ENCODE measurements around the gene CLDN14.

DNA sequence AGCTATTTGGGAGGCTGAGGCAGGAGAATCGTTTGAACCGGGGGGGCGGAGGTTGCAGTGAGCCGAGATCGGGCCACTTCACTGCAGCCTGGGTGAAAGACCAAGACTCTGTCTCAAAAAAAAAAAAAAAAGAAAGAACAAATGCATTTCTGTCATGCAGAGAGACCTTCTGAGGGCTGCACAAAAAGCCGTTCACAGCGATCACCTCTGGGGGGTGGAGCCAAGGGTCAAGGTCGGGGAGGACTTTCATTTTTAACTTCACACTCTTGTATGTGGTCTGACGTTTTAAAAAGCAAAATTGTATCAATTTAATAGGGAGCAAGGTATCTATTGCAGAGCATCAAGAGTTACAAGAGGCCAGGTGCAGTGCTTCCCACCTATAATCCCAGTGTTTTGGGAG lies 26.6 kb upstream of the CLDN14 start:
- TF ChIP-seq, protein P1, sequence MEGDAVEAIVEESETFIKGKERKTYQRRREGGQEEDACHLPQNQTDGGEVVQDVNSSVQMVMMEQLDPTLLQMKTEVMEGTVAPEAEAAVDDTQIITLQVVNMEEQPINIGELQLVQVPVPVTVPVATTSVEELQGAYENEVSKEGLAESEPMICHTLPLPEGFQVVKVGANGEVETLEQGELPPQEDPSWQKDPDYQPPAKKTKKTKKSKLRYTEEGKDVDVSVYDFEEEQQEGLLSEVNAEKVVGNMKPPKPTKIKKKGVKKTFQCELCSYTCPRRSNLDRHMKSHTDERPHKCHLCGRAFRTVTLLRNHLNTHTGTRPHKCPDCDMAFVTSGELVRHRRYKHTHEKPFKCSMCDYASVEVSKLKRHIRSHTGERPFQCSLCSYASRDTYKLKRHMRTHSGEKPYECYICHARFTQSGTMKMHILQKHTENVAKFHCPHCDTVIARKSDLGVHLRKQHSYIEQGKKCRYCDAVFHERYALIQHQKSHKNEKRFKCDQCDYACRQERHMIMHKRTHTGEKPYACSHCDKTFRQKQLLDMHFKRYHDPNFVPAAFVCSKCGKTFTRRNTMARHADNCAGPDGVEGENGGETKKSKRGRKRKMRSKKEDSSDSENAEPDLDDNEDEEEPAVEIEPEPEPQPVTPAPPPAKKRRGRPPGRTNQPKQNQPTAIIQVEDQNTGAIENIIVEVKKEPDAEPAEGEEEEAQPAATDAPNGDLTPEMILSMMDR (IDR thresholded peaks at IDR 0.05), result no peak
- no peak for TF ChIP-seq POLR2A (IDR thresholded peaks at IDR 0.05)

All from thyroid gland (tissue), 4 donors.